Endothelial cell of hepatic sinusoid (primary cell): ENCODE measurements around the gene TLE4.

Experiments used
- in situ Hi-C: cut with HindIII; loops from 2 replicates; pipeline ENCODE4 v1.10.0; 2017; ENCODE audit warnings: low sequenced_read_pairs

Gene TLE4

DNA sequence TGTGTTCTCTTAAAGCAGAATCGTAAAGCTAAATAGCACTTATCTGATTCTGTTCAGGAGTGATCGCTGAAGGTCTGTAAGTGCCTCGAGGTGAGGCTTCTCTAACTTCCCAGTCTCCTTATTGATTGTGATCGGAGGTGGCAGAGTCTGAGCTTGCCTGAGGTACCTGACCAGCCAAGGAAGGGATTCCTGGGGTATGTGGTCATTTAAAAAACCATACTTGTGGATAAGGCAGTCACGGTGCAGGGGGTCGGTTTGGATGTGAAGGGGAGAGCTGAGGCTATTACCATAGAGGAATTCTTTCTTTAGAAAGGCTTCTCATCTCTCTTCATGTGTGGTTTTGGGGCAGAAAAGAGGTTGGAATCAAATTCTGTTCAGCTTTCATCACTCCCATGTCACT lies 193.7 kb downstream of the TLE4 start:
- in situ Hi-C loops: no loop called here

DNA sequence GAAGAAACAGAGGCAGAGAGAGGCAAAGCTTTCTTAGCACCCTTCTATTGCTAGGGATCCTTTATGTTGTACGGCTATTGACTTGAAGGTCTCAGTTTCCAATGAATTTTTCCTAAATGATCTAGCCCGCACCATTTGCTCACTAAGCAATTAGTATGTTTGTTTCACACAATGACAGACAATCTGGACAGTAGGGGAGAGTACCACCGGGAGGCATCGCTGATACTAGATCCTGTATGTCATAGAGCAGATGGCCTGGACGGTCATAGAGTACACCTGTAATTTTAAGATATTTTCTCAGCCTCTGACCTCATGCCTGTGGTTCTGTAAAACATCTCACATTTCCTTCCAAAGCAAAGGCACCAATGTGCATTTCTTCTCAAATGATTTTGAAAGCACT lies 194.3 kb downstream of the TLE4 start:
- in situ Hi-C loops: no loop called here

DNA sequence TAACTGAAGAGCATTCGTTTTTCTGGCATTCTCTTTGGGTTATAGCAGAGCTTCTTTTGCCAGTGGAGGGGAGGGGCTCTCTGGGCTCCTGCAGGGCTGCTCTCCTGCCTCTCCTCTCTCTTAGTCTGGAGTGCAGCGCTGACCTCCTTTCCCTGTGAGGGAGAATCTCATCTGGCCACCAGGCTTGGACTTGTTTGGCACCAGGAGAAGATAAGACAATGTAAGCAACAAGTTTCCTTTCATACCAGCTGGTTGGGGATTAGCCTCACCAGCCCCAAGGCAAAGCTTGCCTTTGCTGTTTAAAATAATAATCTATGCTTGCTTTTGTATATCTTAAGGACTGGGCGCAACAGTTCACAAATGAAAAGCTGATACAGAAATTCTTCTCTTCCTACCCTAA lies 196.4 kb downstream of the TLE4 start:
- in situ Hi-C loops: no loop called here

DNA sequence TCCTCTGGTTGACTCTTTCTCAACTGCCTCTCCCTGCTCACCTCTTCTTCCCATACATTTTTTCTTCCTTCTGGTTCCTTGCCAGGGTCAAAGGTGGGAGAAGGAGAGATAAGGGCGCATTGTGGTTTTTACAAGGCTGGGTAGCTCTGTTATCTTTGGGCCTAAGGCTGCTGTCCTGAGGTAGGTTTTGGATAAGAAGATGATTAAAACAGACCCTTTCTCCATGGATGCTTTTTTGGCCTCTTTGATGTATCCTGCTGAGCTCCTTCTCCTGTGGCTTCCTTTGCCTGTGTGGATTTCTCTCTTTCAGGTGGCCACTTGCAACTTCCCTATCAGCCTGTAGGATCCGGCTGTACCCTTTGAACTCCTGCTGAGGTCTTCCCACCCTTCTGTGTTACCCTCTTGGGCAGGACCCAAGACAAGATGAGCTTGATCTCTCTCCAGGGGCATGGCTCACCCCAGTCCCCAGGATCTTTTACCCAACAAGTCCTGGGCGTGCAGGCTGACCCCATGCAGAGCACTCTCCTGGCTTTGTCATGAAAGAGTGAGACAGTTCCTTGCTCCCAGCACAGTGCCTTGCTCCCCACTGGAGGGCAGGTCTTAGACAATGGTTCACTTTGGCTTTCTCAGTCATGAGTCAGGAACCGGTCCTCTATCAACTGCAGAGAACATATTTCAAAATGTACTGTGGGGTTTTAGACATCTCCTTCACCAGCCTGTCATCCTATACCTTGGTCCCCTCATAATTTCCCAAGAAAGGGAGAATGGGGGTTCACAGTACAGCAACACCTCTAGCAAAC lies 197.9 kb downstream of the TLE4 start:
- in situ Hi-C loops: no loop called here

DNA sequence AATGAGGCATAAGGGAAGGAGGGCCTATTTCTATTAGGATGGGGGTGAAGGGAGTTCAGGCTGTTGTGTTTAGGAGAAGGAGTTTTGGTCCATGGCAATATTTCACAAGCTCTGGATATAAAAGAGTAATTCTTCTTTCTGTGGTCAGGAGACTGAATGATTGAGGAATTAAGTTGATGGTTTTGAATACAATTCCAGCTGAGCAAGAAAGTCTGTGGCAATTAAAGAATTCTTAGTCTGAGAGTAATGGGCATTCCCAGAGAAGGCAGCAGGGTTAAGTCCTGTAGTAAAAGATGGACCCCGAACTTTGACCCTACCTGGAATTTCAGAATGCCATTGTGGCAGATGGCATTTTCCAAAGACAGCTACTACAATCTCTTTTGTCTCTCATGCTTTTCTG lies 202.6 kb downstream of the TLE4 start:
- in situ Hi-C loops: no loop called here
